ENCODE measurements around the gene PGD.
"Not testable (repeated sequence)": the region's sequence is repeated elsewhere in the genome, so short reads cannot be mapped to it uniquely, and the experiment has no call there.

GRCh38 chr1:10425826-10426534, 27.1 kb downstream of the PGD start:
- not testable (repeated sequence) for TF ChIP-seq ZKSCAN1 (IDR thresholded peaks at IDR 0.05; ENCODE audit: low read length); GATAD2A (CRISPR knock-in tag; IDR thresholded peaks at IDR 0.05); HINFP (CRISPR knock-in tag; IDR thresholded peaks at IDR 0.05; ENCODE audit: low read depth); ARNT (IDR thresholded peaks at IDR 0.05); MAF1 (CRISPR knock-in tag; IDR thresholded peaks at IDR 0.05; ENCODE audit: borderline replicate concordance); EP300 (IDR thresholded peaks at IDR 0.05; ENCODE audit: low read depth in 2 of 2, low read length in 2 of 2); EP300 (CRISPR knock-in tag; IDR thresholded peaks at IDR 0.05; ENCODE audit: borderline replicate concordance); JUN (CRISPR knock-in tag; IDR thresholded peaks at IDR 0.05); ASH2L (IDR thresholded peaks at IDR 0.05; ENCODE audit: insufficient read length, low read depth, low read length)
